ES-I3 (cell line): Measurements from ENCODE around the gene RSPRY1.
"Not testable (repeated sequence)": the region's sequence is repeated elsewhere in the genome, so short reads cannot be mapped to it uniquely, and the experiment has no call there.

Experiments
- H3K36me3 ChIP-seq: 2 replicates; pipeline ENCODE4 v1.6.1; 2013; ENCODE audit warnings: mild to moderate bottlenecking, low read length, control low read depth, moderate library complexity; ENCODE audit not compliant: insufficient read depth
- H3K4me1 ChIP-seq: 2 replicates; pipeline ENCODE4 v1.6.1; 2013; ENCODE audit warnings: mild to moderate bottlenecking, control low read depth, low read length; ENCODE audit not compliant: insufficient read depth
- H3K9ac ChIP-seq: 2 replicates; pipeline ENCODE4 v1.6.1; 2013; ENCODE audit warnings: low read depth, mild to moderate bottlenecking, low read length, moderate library complexity
- H3K9me3 ChIP-seq: 2 replicates; pipeline ENCODE4 v1.6.1; 2013; ENCODE audit warnings: mild to moderate bottlenecking, low read length, moderate library complexity; ENCODE audit not compliant: control insufficient read depth, insufficient read depth

The RSPRY1 gene

DNA sequence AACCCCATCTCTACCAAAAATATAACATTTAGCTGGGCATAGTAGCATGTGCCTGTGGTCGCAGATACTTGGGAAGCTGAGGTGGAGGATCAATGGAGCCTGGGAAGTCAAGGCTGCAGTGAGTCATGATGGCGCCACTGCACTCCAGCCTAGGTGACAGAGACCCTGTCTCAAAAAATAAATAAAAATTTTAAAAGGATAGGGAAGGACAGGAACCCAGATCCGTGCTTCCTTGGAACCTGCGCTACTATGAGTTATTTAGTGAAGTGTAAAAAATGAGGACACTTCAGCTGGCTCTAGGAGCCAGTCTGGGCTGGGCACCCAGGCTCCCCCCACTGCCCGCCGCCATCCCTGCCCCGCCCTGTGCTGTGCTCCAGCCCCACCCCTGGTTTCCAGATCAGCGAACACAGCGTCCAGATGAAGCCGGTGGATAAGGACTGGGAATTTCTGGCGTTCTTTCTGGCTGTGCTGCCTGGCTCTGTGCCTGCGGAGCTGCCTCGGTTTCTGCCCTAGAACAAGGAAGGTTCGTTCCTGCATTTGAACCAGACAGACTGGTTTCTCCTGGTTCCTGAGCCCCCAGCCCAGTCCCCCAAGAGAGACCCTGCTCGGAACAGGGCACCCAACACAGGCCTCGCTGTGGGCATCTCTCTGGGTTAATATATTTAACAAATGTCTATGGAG lies 79.9 kb downstream of the RSPRY1 start:
- H3K36me3 ChIP-seq = no peaks in the 10 kb centered on the region
- H3K4me1 ChIP-seq = peaks cover 13% of the 10 kb centered on the region; the same call in 1 of the 2 replicates
- H3K9me3 ChIP-seq = no peaks in the 10 kb centered on the region
- no peak overlapping the region for H3K9ac ChIP-seq

DNA sequence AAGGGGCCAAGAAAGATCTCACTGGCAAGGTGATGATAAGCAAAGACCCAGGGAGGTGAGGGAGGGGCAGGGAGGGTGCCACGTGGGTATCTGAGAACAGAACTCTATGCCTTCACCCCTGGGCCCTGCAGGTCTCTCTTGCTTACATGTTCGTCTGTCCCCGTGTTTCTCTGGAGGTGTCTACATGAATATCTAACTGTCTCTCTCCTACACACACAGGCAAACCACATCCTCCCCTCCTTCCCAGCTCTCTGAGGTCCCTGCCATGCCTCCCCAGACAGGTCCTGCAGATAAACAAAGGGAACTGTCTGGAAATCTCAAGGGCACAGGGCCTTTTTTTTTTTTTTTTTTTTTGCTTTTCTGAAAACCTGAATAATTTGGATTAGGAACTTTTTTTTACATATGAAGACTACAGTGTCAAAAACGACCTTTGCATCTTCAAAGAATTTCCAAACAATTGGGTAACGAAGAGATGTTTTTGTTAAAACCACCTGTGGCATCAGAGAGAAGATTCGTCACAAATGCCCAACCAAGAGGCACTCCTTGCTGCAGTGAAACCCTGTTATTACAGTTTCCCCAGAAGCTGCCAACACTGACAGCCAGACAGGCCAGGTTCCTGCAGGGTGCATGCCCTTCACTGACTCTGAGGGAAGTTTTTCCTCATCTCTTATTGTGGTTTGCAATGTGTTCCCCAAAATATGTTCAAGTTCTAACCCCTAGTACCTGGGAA lies 80.6 kb downstream of the RSPRY1 start:
- Histone ChIP-seq H3K4me1 (peaks cover 15% of the 10 kb centered on the region; the same call in 1 of the 2 replicates), H3K9me3 (no peaks in the 10 kb centered on the region), H3K36me3 (no peaks in the 10 kb centered on the region), H3K9ac (no peak overlapping the region)

DNA sequence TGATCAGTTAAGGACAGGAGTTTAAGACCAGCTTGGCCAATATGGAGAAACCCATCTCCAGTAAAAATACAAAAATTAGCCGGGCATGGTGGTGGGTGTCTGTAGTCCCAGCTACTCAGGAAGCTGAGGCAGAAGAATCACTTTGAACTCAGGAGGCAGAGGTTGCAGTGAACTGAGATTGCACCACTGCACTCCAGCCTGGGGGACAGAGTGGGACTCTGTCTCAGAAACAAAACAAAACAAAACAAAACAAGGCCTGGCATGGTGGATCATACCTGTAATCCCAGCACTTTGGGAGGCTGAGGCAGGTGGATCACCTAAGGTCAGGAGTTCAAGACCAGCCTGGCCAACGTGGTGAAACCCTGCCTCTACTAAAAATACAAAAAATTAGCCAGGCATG lies 81.2 kb downstream of the RSPRY1 start:
- H3K4me1 ChIP-seq = peaks cover 16% of the 10 kb centered on the region; the same call in 1 of the 2 replicates
- not testable (repeated sequence) for H3K9me3 ChIP-seq, H3K9ac ChIP-seq, H3K36me3 ChIP-seq

DNA sequence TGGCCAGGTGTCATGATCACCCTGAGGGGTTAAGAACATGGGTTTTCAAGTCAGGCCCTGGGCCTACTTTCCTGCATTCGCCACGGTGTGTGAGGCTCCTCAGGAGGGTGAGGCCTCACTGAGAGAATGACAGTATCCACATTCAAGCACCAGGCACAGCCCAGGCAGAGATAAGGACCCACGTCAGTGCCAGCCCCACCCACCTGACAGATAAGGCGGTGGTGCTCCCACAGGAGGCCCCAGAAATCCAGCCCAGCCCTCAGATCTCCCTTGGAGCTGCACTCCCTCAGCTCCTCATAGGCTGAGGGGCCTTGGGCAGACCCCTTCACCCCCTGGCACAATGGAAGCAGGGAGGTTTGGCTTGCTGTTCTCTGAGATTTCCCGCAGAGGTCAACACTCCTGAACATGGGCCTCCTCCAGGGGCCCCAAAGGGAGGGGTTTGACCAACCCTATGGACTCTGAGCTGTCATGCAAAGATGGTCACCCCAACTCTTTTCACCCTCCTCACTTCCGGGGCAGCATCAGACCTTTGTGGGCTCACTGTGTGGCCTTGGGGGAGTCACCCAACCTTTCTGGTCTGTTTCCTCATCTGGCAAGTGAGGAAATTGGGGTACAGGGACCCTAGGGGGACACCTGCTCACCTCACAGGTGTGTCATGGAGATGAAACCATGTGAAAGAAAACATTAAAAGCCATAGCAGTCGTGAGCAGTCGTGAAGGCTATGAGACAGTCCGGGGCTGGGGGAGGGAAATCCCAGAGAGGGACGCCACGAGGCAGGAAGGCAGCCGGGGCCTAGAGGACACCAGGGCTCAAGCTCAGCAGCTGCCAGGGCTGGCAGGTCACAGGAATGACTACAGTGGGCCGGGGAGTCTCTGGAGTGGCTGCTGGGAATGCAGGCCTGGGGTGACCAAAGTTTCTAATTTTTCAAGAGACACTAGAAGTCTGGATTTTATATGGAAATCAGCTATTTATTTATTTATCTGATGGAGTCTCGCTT lies 83.0 kb downstream of the RSPRY1 start:
- H3K36me3 ChIP-seq = no peaks in the 10 kb centered on the region

DNA sequence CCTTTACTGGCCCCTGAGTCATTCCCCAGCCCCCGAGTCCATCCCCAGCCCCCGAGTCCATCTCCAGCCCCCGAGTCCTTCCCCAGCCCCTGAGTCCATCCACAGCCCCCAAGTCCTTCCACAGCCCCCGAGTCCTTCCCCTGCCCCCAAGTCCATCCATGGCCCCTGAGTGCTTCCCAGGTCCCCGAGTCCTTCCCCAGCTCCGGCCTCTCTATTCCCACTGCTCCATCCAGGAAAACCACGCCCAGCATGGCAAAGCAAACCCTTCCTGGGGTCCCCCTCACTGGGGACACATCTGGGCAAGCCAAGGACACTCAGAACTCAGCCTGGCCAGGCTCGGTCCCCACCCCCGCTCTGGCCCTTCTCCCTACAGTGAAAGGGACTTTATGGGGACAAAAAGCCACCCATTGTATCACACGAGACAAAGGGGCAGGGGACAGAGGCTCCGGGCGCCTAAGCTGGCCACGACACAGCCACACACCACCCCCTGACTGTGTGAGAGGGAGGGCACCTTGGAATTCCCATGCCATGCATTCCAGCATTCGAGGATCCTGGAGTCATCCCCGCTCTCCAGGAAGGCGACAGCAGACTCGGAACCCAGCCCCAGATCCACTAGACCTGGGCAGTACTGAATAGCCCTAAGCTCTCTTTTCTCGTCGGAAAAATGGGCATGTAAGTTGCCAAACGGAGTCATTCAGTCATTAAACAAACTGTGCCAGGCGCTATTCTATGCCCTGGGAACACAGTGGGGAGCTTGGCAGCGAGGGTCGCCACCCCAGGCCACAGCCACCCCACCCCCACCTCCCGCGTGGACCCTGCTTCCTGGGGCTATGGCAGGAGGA lies 84.3 kb downstream of the RSPRY1 start:
- no peaks in the 10 kb centered on the region for H3K36me3 ChIP-seq
- H3K9me3 ChIP-seq = no peaks in the 10 kb centered on the region
- H3K4me1 ChIP-seq = peaks cover 16% of the 10 kb centered on the region; the same call in 1 of the 2 replicates
- no peak overlapping the region for H3K9ac ChIP-seq

More for the DNA sequence above, 83.0 kb downstream of the RSPRY1 start:
- peaks cover 16% of the 10 kb centered on the region; the same call in 1 of the 2 replicates for H3K4me1 ChIP-seq
- H3K9me3 ChIP-seq = no peaks in the 10 kb centered on the region
- H3K9ac ChIP-seq = no peak overlapping the region

DNA sequence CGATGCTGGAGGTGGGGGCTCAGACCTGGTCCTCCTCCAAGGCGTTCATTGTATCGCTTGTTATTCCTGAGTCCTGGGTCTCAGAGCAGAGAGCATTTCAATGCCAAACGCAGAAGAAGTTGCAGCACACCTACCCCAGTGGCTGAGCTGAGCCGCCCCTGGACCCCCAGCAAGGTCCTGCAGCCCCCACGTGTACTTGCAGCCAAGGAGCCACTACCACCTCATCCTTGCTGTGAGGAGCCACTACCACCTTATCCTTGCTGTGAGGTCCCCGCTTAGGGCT lies 84.9 kb downstream of the RSPRY1 start:
- H3K9ac ChIP-seq = no peak overlapping the region
- peaks cover 16% of the 10 kb centered on the region; the same call in 1 of the 2 replicates for H3K4me1 ChIP-seq
- H3K36me3 ChIP-seq = no peaks in the 10 kb centered on the region
- no peaks in the 10 kb centered on the region for H3K9me3 ChIP-seq

DNA sequence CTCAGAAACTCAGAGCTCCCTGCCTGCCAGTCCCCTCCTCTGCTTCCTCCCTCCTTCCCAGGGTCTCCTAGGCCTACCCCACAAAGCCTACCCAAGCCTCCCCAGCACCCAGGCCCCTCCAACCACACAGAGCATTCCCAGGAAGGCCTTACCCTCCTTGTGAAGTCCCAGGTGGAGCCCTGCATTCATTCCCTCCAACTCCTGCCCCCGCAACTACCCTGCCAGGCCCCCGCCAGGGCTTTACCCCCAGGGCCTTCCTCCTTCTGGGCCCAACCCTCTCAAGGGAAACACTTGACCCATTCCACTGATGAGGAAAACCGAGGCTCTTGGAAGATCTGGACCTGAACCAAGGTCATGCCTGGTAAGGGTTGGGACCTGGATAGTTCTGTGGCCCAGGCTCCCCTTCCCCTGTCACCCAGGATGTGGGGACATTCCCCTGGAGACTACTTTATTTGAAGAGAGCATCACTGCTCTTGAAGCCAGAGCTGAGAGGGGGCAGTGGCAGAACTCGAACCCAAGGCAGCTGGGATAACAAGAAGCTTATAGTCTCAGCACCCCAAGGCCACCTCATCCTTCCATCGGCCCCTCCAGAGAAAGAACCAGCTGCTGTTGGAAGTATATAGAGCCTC lies 85.9 kb downstream of the RSPRY1 start:
- H3K9me3 ChIP-seq = no peaks in the 10 kb centered on the region
- no peak overlapping the region for H3K9ac ChIP-seq
- peaks cover 24% of the 10 kb centered on the region for H3K4me1 ChIP-seq
- no peaks in the 10 kb centered on the region for H3K36me3 ChIP-seq

DNA sequence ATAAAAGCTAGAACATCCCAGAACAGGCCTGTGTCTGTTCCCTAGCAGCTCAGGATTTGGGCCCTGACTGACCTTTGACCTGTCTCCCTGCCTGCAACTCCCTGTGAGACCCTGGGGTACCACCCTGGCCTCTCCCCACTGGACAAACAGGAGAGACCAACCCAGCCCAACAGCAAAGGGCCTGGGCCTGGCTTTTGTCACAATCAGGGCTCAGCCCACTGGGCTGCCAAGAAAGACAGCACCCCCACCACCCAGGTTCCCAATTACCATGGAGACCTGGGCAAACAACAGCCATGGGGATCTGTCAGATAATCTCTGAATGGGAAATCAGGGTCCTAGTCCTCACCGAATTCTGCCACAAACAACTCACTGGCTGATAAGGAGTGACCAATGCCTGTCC lies 87.2 kb downstream of the RSPRY1 start:
- no peak overlapping the region for H3K9ac ChIP-seq
- H3K36me3 ChIP-seq = no peaks in the 10 kb centered on the region
- H3K4me1 ChIP-seq = peaks cover 32% of the 10 kb centered on the region
- no peaks in the 10 kb centered on the region for H3K9me3 ChIP-seq

DNA sequence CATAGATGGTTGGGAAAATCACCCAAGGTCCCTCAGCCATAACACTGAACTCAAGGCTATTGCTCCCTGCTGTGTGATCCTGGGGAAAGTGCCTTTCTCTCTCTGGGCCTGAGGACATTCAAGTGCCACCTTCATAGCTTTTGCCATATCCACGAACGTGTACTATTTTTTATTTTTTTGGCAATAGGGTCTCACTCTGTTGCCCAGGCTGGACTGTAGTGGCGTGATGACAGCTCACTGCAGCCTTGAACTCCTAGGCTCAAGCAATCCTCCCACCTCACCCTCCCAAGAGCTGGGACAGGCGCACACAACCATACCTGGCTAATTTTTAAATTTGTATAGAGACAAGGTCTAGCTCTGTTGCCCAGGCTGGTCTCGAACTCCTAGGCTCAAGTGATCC lies 87.7 kb downstream of the RSPRY1 start:
- Histone ChIP-seq H3K9me3 (no peaks in the 10 kb centered on the region), H3K36me3 (no peaks in the 10 kb centered on the region), H3K4me1 (peaks cover 30% of the 10 kb centered on the region), H3K9ac (no peak overlapping the region)

DNA sequence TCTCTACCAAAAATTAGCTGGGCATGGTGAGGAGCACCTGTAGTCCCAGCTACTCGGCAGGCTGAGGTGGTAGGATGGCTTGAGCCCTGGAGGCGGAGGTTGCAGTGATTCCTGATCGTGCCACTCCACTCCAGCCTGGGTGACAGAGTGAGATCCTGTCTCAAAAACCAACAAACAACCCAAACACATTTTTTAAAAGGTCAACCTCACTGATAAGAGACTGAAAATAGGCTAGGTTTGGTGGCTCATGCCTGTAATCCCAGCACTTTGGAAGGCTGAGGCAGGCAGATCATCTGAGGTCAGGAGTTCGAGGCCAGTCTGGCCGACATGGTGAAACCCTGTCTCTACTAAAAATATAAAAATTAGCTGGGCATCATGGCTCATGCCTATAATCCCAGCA lies 89.8 kb downstream of the RSPRY1 start:
- H3K4me1 ChIP-seq = peaks cover 19% of the 10 kb centered on the region
- H3K36me3 ChIP-seq, H3K9ac ChIP-seq, H3K9me3 ChIP-seq: not testable (repeated sequence)

DNA sequence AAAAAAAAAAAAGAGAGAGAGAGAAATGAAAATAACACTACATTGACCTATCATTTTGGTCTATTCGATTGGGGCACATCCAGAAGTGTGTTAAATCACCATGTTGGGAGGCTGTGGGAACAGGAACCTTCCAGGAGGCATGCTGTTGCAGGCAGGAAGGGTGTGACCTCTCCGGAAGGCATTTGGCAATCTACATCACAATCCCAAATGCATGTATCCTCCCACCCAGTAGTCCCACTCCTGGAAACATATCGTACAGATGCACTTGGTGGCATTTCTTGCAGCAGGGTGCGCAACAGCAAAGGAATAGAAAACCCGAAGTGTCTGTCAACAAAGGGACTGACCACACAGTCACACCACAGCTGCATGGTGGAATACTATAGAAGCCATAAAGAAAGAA lies 90.5 kb downstream of the RSPRY1 start:
- Histone ChIP-seq H3K36me3 (no peaks in the 10 kb centered on the region), H3K4me1 (peaks cover 18% of the 10 kb centered on the region), H3K9ac (no peak overlapping the region), H3K9me3 (no peaks in the 10 kb centered on the region)

DNA sequence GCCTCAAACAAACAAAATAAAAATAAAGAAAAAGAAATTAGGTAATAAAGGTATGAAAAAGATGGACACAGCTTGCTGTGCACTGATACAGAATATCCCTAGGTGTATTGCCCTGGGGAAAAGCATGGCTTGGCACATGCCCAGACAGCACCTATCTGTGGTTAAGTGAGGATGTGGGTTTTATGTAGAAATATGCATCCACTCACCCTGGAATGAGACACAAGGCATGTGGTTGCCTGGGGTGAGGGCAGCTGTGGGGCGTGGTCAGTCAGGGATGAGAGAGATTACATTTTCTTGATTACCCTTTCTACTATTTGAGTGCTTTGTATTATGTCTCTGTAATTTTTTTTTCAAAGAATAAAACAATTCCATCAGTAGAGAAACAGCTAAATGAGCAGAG lies 91.5 kb downstream of the RSPRY1 start:
- Histone ChIP-seq H3K9me3 (no peaks in the 10 kb centered on the region), H3K36me3 (no peaks in the 10 kb centered on the region), H3K9ac (no peak overlapping the region), H3K4me1 (peaks cover 16% of the 10 kb centered on the region)

DNA sequence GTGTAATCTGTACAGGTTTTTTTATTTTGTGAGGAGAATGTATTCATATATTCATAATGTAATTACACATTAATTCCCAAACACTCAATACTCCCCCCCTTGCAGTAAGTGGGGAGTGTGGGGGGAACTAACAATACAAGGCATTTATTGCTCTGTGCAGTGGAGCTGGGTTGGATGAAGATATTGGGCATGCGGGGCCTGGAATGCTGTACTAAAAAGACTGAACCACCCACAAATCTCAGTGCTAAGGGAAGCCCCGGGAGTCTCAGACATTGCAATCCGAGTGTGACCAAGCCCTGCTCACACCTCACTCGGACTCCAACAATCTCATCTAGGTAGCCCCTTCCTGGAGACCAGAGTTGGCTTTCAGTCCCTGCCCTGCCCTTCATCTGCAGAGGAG lies 92.4 kb downstream of the RSPRY1 start:
- Histone ChIP-seq H3K9ac (no peak overlapping the region), H3K9me3 (no peaks in the 10 kb centered on the region), H3K36me3 (no peaks in the 10 kb centered on the region), H3K4me1 (peaks cover 16% of the 10 kb centered on the region)
